H9 (cell line): ENCODE results near the gene CEP126. TPM values are rescaled to one million over a fixed set of nuclear protein-coding genes. Genes with fewer than 3 reads are reported as not detected.

Experiments
- DNase-seq: peaks from one replicate; pipeline ENCODE4 v3.0.0-alpha.2; 2017
- H2AFZ ChIP-seq: one replicate; pipeline ENCODE4 v1.6.1; 2013; ENCODE audit warnings: mild to moderate bottlenecking, low read length, control low read depth, moderate library complexity
- H2AK5ac ChIP-seq: 2 replicates; pipeline ENCODE4 v1.6.1; 2013; ENCODE audit warnings: low read length, control low read depth, mixed read lengths; ENCODE audit not compliant: insufficient read length
- H2BK120ac ChIP-seq: one replicate; pipeline ENCODE4 v1.6.1; 2013; ENCODE audit warnings: low read depth, mild to moderate bottlenecking, low read length, control low read depth, inconsistent platforms; ENCODE audit not compliant: poor library complexity, severe bottlenecking
- H2BK12ac ChIP-seq: 2 replicates; pipeline ENCODE4 v1.6.1; 2013; ENCODE audit warnings: low read length, control low read depth, mixed read lengths, low read depth; ENCODE audit not compliant: insufficient read length
- H2BK15ac ChIP-seq: 2 replicates; pipeline ENCODE4 v1.6.1; 2013; ENCODE audit warnings: low read depth, low read length, control low read depth
- H2BK20ac ChIP-seq: one replicate; pipeline ENCODE4 v1.6.1; 2013; ENCODE audit warnings: low read depth, mild to moderate bottlenecking, low read length, control low read depth, inconsistent platforms; ENCODE audit not compliant: poor library complexity, severe bottlenecking
- H2BK5ac ChIP-seq: 2 replicates; pipeline ENCODE4 v1.6.1; 2013; ENCODE audit warnings: low read length, control low read depth, mixed read lengths; ENCODE audit not compliant: insufficient read length
- H3K14ac ChIP-seq: 2 replicates; pipeline ENCODE4 v1.6.1; 2013; ENCODE audit warnings: low read length, control low read depth; ENCODE audit not compliant: insufficient read depth
- H3K18ac ChIP-seq: 2 replicates; pipeline ENCODE4 v1.6.1; 2013; ENCODE audit warnings: low read depth, mild to moderate bottlenecking, mixed read lengths, low read length, control low read depth; ENCODE audit not compliant: insufficient read length
- H3K23ac ChIP-seq: 2 replicates; pipeline ENCODE4 v1.6.1; 2013; ENCODE audit warnings: low read length, control low read depth, mixed read lengths, low read depth; ENCODE audit not compliant: insufficient read length
- H3K23me2 ChIP-seq: 2 replicates; pipeline ENCODE4 v1.6.1; 2013; ENCODE audit warnings: low read depth, mild to moderate bottlenecking, mixed read lengths, low read length, control low read depth; ENCODE audit not compliant: insufficient read length, poor library complexity, severe bottlenecking
- H3K27ac ChIP-seq: 2 replicates; pipeline ENCODE4 v1.5.1; 2013; ENCODE audit warnings: low read length, control low read depth, mixed read lengths, low read depth; ENCODE audit not compliant: insufficient read length
- H3K27me3 ChIP-seq: 2 replicates; pipeline ENCODE4 v1.6.1; 2013; ENCODE audit warnings: low read length, control low read depth, inconsistent platforms; ENCODE audit not compliant: insufficient read depth
- H3K4ac ChIP-seq: 2 replicates; pipeline ENCODE4 v1.6.1; 2013; ENCODE audit warnings: low read depth, mild to moderate bottlenecking, control low read depth, inconsistent platforms, low read length, moderate library complexity
- H3K4me1 ChIP-seq: 2 replicates; pipeline ENCODE4 v1.6.1; 2013; ENCODE audit warnings: low read length, control low read depth, inconsistent platforms; ENCODE audit not compliant: insufficient read depth
- H3K4me2 ChIP-seq: 2 replicates; pipeline ENCODE4 v1.6.1; 2013; ENCODE audit warnings: low read length, control low read depth, mixed read lengths; ENCODE audit not compliant: insufficient read length, insufficient read depth
- H3K56ac ChIP-seq: 2 replicates; pipeline ENCODE4 v1.6.1; 2013; ENCODE audit warnings: low read depth, mild to moderate bottlenecking, mixed read lengths, low read length, control low read depth; ENCODE audit not compliant: insufficient read length
- H3K79me1 ChIP-seq: 2 replicates; pipeline ENCODE4 v1.6.1; 2013; ENCODE audit warnings: low read depth, mild to moderate bottlenecking, moderate library complexity, low read length, control low read depth, inconsistent platforms; ENCODE audit not compliant: insufficient read depth, poor library complexity, severe bottlenecking
- H3K79me2 ChIP-seq: 2 replicates; pipeline ENCODE4 v1.6.1; 2013; ENCODE audit warnings: low read length, control low read depth, inconsistent platforms; ENCODE audit not compliant: insufficient read depth
- H3K9ac ChIP-seq: 2 replicates; pipeline ENCODE4 v1.6.1; 2013; ENCODE audit warnings: low read length, control low read depth, mixed read lengths; ENCODE audit not compliant: insufficient read length; ENCODE audit errors: extremely low read depth
- H3K9me3 ChIP-seq: one replicate; pipeline ENCODE4 v1.6.1; 2013; ENCODE audit warnings: low read depth, low read length, inconsistent platforms; ENCODE audit not compliant: control insufficient read depth
- H3T11ph ChIP-seq: one replicate; pipeline ENCODE4 v1.6.1; 2013; ENCODE audit warnings: mild to moderate bottlenecking, low read length, control low read depth, inconsistent platforms
- H4K20me1 ChIP-seq: one replicate; pipeline ENCODE4 v1.6.1; 2013; ENCODE audit not compliant: control insufficient read depth, insufficient read length, insufficient read depth
- H4K5ac ChIP-seq: 2 replicates; pipeline ENCODE4 v1.6.1; 2013; ENCODE audit warnings: low read depth, mild to moderate bottlenecking, mixed read lengths, low read length, control low read depth; ENCODE audit not compliant: insufficient read length
- H4K8ac ChIP-seq: replicated peaks from 2 replicates; pipeline ENCODE4 v1.6.1; 2013; ENCODE audit warnings: low read length, control low read depth, mixed read lengths, low read depth; ENCODE audit not compliant: insufficient read length
- H4K91ac ChIP-seq: 2 replicates; pipeline ENCODE4 v1.6.1; 2013; ENCODE audit warnings: low read depth, mild to moderate bottlenecking, moderate library complexity, mixed read lengths, low read length, control low read depth; ENCODE audit not compliant: insufficient read length
- H3K27ac Mint-ChIP-seq, 3 experiments: 2 replicates in 2 of 3; 3 replicates in 1 of 3; pipeline ENCODE4 v1.8.0; 2020 to 2021; ENCODE audit warnings: mixed read lengths in 3 of 3, mild to moderate bottlenecking in 1 of 3, moderate library complexity in 1 of 3
- H3K27me3 Mint-ChIP-seq: 2 replicates; pipeline ENCODE4 v1.8.0; 2021; ENCODE audit warnings: low read depth, mild to moderate bottlenecking, moderate library complexity, mixed read lengths
- H3K36me3 Mint-ChIP-seq, 3 experiments: 2 replicates in 2 of 3; 3 replicates in 1 of 3; pipeline ENCODE4 v1.8.0; 2020 to 2021; ENCODE audit warnings: low read depth in 3 of 3, mixed read lengths in 3 of 3; ENCODE audit not compliant: insufficient read depth in 1 of 3
- H3K4me1 Mint-ChIP-seq, 2 experiments: 2 replicates each; pipeline ENCODE4 v1.8.0; 2020; ENCODE audit warnings: mixed read lengths in 2 of 2
- H3K4me3 Mint-ChIP-seq, 2 experiments: 2 replicates in 1 of 2; 3 replicates in 1 of 2; pipeline ENCODE4 v1.8.0; 2020 to 2021; ENCODE audit warnings: mild to moderate bottlenecking in 2 of 2, mixed read lengths in 2 of 2, moderate library complexity in 1 of 2
- H3K9me3 Mint-ChIP-seq, 2 experiments: 2 replicates in 1 of 2; 3 replicates in 1 of 2; pipeline ENCODE4 v1.8.0; 2020; ENCODE audit warnings: mild to moderate bottlenecking in 2 of 2, mixed read lengths in 2 of 2, moderate library complexity in 1 of 2
- WGBS: extraction: QIAGEN DNeasy Blood & Tissue Kit; methylation state at CpG from one replicate; pipeline ENCODE4 v1.1.7; 2013; ENCODE audit warnings: missing lambda C conversion rate, low lambda C conversion rate, mixed read lengths; ENCODE audit not compliant: insufficient read length; ENCODE audit errors: extremely low coverage; 5-methylcytosine and 5-hydroxymethylcytosine counted together
- total RNA-seq: library from RNA; stranded (reverse); gene quantifications from 2 replicates; pipeline ENCODE4 v1.2.1, GENCODE V29; 2021
- TF ChIP-seq, protein P1 (sequence below): fragments of 200-600 bp; sonication (generic); conservative IDR thresholded peaks from 3 replicates; pipeline ENCODE4 v1.8.0; 2021; ENCODE audit warnings: antibody characterized with exemption, mild to moderate bottlenecking

Gene CEP126
- total RNA-seq, 1 experiment from 2014 or later: 1.2 TPM

DNA sequence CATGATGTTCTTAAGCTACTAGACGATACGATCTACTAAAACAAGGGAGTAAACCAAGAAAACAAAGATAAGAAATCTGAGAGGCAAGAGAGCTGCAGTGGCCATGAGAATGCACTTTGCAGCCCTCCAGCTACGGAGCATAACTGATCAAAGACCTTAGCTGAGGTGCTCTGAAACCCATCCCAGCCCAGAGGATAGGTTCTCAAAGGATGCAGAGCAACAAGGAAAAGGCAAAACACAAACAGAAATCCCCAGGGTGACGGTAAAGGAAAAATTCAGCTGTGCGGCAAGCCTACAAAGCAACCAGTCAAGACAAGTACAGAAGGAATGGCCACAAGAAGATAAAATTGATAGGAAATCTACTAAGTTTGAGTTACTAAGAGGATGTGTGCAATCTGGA, 99.9 kb downstream of the CEP126 start:
- Histone ChIP-seq H2BK12ac (no peak overlapping the region), H2AFZ (no peak overlapping the region), H4K20me1 (no peaks in the 10 kb centered on the region), H4K8ac (no peak overlapping the region), H2AK5ac (no peak overlapping the region), H2BK15ac (no peak overlapping the region), H4K91ac (no peak overlapping the region), H3K9ac (no peak overlapping the region), H3K14ac (no peak overlapping the region), H2BK20ac (no peak overlapping the region), H3K56ac (no peak overlapping the region), H3K9me3 (no peaks in the 10 kb centered on the region), H3K4me2 (no peak overlapping the region), H2BK5ac (no peak overlapping the region), H3K23me2 (no peaks in the 10 kb centered on the region), H4K5ac (no peak overlapping the region), H3K18ac (no peak overlapping the region), H3K27ac (no peak overlapping the region), H3K23ac (no peak overlapping the region), H2BK120ac (no peak overlapping the region), H3K27me3 (no peaks in the 10 kb centered on the region; the same call in 1 of the 2 replicates), H3K79me1 (no peaks in the 10 kb centered on the region), H3K4ac (no peak overlapping the region), H3T11ph (no peak overlapping the region), H3K4me1 (no peaks in the 10 kb centered on the region), H3K79me2 (no peaks in the 10 kb centered on the region)
- Mint-ChIP-seq H3K9me3 (no peaks in the 10 kb centered on the region), H3K27me3 (no peaks in the 10 kb centered on the region; the same call in 1 of the 2 replicates), H3K36me3 (no peaks in the 10 kb centered on the region), H3K4me1 (peaks cover 2 to 8% of the 10 kb centered on the region in 2 experiments; a peak in 2 of 4 replicates), H3K4me3 (no peak overlapping the region), H3K27ac (no peak overlapping the region)
- no peak for DNase-seq
- TF ChIP-seq, protein P1, sequence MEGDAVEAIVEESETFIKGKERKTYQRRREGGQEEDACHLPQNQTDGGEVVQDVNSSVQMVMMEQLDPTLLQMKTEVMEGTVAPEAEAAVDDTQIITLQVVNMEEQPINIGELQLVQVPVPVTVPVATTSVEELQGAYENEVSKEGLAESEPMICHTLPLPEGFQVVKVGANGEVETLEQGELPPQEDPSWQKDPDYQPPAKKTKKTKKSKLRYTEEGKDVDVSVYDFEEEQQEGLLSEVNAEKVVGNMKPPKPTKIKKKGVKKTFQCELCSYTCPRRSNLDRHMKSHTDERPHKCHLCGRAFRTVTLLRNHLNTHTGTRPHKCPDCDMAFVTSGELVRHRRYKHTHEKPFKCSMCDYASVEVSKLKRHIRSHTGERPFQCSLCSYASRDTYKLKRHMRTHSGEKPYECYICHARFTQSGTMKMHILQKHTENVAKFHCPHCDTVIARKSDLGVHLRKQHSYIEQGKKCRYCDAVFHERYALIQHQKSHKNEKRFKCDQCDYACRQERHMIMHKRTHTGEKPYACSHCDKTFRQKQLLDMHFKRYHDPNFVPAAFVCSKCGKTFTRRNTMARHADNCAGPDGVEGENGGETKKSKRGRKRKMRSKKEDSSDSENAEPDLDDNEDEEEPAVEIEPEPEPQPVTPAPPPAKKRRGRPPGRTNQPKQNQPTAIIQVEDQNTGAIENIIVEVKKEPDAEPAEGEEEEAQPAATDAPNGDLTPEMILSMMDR: no peak
- WGBS: no CpG with 5 or more reads among the region's 5 CpGs
